HCT116 (cell line): ENCODE results near the gene GBF1. TPM values are rescaled to one million over a fixed set of nuclear protein-coding genes. Genes with fewer than 3 reads are reported as not detected.
A peak's percentile ranks its signal among the peaks of the same experiment; 100 is the strongest.

ENCODE experiments used
- ATAC-seq: fragments of 200-7000 bp; cut with Tn5 transposase; 2 replicates; pipeline ENCODE4 v1.9.1; 2020; ENCODE audit warnings: mild to moderate bottlenecking, moderate library complexity
- BruUV-seq: library from RNA; stranded (reverse); fragments of 400-500 nt; replicated peaks from 2 replicates; lab custom pipeline; 2021; lab: Mats Ljungman, UMichigan
- CTCF ChIA-PET: fragments of 300-600 bp; sonication (Branson Sonifier 250); formaldehyde crosslinking; loops from one replicate; lab custom pipeline; 2021; ENCODE audit warnings: antibody characterized with exemption; lab: Charles Lee
- POLR2A ChIA-PET: fragments of 300-600, 350-600 bp; sonication (Branson Sonifier 250); formaldehyde crosslinking; loops from one replicate; lab custom pipeline; 2021; ENCODE audit warnings: antibody characterized with exemption; lab: Charles Lee
- RAD21 ChIA-PET, 2 experiments: fragments of 300-600 bp; sonication (Branson Sonifier 250); formaldehyde crosslinking; loops; one replicate each; lab custom pipeline; 2023; ENCODE audit warnings: low total read pairs in 2 of 2; ENCODE audit not compliant: uncharacterized antibody in 2 of 2, unreplicated experiment in 2 of 2, low non-redundant PET in 1 of 2; lab: Charles Lee
- DNase-seq: peaks from one replicate; pipeline ENCODE4 v3.0.0-alpha.2; 2010; ENCODE audit warnings: low read depth, low spot score
- H2AFZ ChIP-seq: fragments of 200-600 bp; shearing (Covaris generic), sonication (generic); 2 replicates; pipeline ENCODE4 v1.6.1; 2017; ENCODE audit warnings: low read depth, mixed run types, mixed read lengths, antibody characterized with exemption, low read length; ENCODE audit not compliant: poor library complexity, severe bottlenecking
- H3K27ac ChIP-seq: 2 replicates; pipeline ENCODE4 v1.5.1; 2012; ENCODE audit warnings: low read depth, low read length
- H3K27me3 ChIP-seq: fragments of 200-600 bp; sonication (generic); 2 replicates; pipeline ENCODE4 v1.6.1; 2016; ENCODE audit warnings: mixed run types, low read length, mixed read lengths; ENCODE audit not compliant: insufficient read depth
- H3K36me3 ChIP-seq, 2 experiments: fragments of 200-500 bp in 1 of 2; fragments of 200-600 bp in 1 of 2; sonication (Bioruptor generic) in 1 of 2; sonication (generic) in 1 of 2; 2 replicates each; pipeline versions ENCODE4 v1.5.1 to v1.6.1; 2014 to 2016; ENCODE audit warnings: low read length in 2 of 2, inconsistent platforms in 1 of 2, mixed read lengths in 1 of 2, mixed run types in 1 of 2; ENCODE audit not compliant: insufficient read depth in 2 of 2, control insufficient read depth in 1 of 2
- H3K4me1 ChIP-seq, 2 experiments: fragments of 200-600 bp in 1 of 2; sonication (generic) in 1 of 2; 2 replicates each; pipeline versions ENCODE4 v1.5.1 to v1.6.1; 2012 to 2017; ENCODE audit warnings: low read length in 2 of 2, inconsistent platforms in 1 of 2, mild to moderate bottlenecking in 1 of 2, mixed read lengths in 1 of 2, mixed run types in 1 of 2, moderate library complexity in 1 of 2; ENCODE audit not compliant: insufficient read depth in 2 of 2, control insufficient read depth in 1 of 2
- H3K4me2 ChIP-seq: fragments of 200-600 bp; sonication (generic); 2 replicates; pipeline ENCODE4 v1.6.1; 2017; ENCODE audit warnings: mixed run types, low read length, mixed read lengths
- H3K4me3 ChIP-seq, 2 experiments: fragments of 200-600 bp in 1 of 2; sonication (generic) in 1 of 2; replicated peaks in 1 of 2; 2 replicates each; pipeline ENCODE4 v1.5.1; 2011 to 2016; ENCODE audit warnings: low read length in 2 of 2, control low read depth in 1 of 2, low read depth in 1 of 2, mild to moderate bottlenecking in 1 of 2, mixed read lengths in 1 of 2, mixed run types in 1 of 2
- H3K79me2 ChIP-seq: fragments of 200-600 bp; sonication (generic); 2 replicates; pipeline ENCODE4 v1.6.1; 2017; ENCODE audit warnings: mild to moderate bottlenecking, mixed run types, low read length, moderate library complexity, mixed read lengths; ENCODE audit not compliant: insufficient read depth
- H3K9ac ChIP-seq: fragments of 200-600 bp; sonication (generic); 2 replicates; pipeline ENCODE4 v1.6.1; 2016; ENCODE audit warnings: low read length, mixed read lengths
- H3K9me2 ChIP-seq: fragments of 200-600 bp; sonication (generic), shearing (Covaris generic); 2 replicates; pipeline ENCODE4 v1.6.1; 2017; ENCODE audit warnings: mixed run types, mild to moderate bottlenecking, moderate library complexity; ENCODE audit not compliant: insufficient read depth
- H3K9me3 ChIP-seq, 2 experiments: fragments of 200-500 bp in 1 of 2; fragments of 200-600 bp in 1 of 2; sonication (Bioruptor generic) in 1 of 2; sonication (generic) in 1 of 2; 2 replicates each; pipeline ENCODE4 v1.6.1; 2014 to 2017; ENCODE audit warnings: low read length in 2 of 2, mixed read lengths in 2 of 2, inconsistent platforms in 1 of 2, low read depth in 1 of 2, mild to moderate bottlenecking in 1 of 2, mixed run types in 1 of 2, moderate library complexity in 1 of 2; ENCODE audit not compliant: control insufficient read depth in 1 of 2, insufficient read depth in 1 of 2
- H4K20me1 ChIP-seq: fragments of 200-600 bp; sonication (generic), shearing (Covaris generic); 2 replicates; pipeline ENCODE4 v1.6.1; 2017; ENCODE audit warnings: mixed run types, mild to moderate bottlenecking, moderate library complexity; ENCODE audit not compliant: insufficient read depth
- POLR2A ChIP-seq: IDR thresholded peaks from 2 replicates; pipeline ENCODE4 v1.7.0; 2011; ENCODE audit warnings: borderline replicate concordance; ENCODE audit not compliant: insufficient read depth, insufficient read length; ENCODE audit errors: extremely low read depth
- POLR2AphosphoS5 ChIP-seq: IDR thresholded peaks from 2 replicates; pipeline ENCODE4 v1.6.1; 2011; ENCODE audit warnings: mild to moderate bottlenecking, low read depth, low read length, moderate library complexity
- SP1 ChIP-seq: IDR thresholded peaks from 2 replicates; pipeline ENCODE4 v1.6.1; 2012; ENCODE audit warnings: low read depth
- TCF7L2 ChIP-seq: IDR thresholded peaks from 2 replicates; pipeline ENCODE4 v1.7.0; 2011; ENCODE audit warnings: borderline replicate concordance, inconsistent platforms; ENCODE audit not compliant: insufficient read depth, insufficient read length; ENCODE audit errors: extremely low read depth
- ZFX ChIP-seq: fragments of 450-650 bp; IDR thresholded peaks from 2 replicates; pipeline ENCODE4 v1.6.1; 2017
- intact Hi-C: fragments of 100-400 bp; cut with micrococcal nuclease; formaldehyde crosslinking; loops from 2 replicates; pipeline ENCODE4 v1.10.0; 2022
- total RNA-seq: library from RNA; stranded (reverse); gene quantifications from one replicate; pipeline ENCODE4 v1.2.1, GENCODE V29; 2021; ENCODE audit not compliant: unreplicated experiment
- TF ChIP-seq, protein P1 (sequence below): IDR thresholded peaks from 2 replicates; pipeline ENCODE4 v1.6.1; 2012; ENCODE audit warnings: low read depth
- TF ChIP-seq, protein P2 (sequence below): IDR thresholded peaks from 2 replicates; pipeline ENCODE4 v1.6.1; 2011; ENCODE audit warnings: mild to moderate bottlenecking, low read length, moderate library complexity; ENCODE audit not compliant: insufficient replicate concordance; ENCODE audit errors: extremely low read depth

Gene GBF1
- total RNA-seq, 1 experiment from 2014 or later = 58.9 TPM

DNA sequence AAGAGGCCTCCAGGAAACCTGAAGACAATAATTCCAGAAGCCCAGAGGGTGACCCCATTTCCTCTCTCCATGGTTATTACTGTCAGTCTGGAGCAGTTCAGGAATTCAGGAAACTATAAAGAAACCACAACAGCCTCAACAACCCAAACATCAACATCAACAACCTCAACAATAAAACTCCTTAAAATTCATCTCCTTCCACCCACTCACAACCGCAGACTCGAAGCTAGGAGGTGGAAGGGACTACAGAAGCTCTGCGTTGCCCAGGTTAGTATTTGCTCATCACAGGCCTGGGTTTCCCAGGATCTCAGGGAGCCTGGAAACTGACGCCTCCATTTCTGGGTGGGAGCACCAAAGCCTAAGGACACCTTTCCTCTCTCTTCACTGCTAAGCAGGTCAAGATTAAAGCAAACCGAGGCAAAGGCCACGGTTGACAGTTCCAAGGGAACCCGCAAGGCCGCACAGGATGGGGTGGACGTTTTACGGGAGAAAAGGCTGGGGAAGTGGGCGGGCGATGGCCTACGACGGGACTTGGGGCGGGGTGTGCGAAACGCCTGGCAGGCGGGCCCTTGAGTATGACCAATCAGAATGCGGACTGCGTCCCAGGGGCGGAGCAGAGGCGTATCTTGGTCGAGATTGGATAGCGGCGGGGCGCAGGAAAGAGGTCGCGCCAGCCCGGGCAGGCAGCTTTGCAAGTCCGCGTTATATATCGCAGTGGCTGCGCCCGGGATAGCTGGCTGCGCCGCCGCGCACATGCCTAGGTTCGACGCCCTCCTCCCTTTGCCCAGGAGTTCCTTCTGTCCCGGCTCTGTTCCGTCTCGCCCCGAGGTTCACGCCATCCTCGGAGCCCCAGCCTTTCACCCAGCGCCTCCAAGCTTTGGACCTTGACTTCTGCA lies 19.4 kb upstream of the GBF1 start, which contains the start of gene ELOVL3:
TSS of gene ELOVL3 (plus strand) at position 654 of the 896 bp plus-strand sequence. CDS start 250 bp downstream, outside the sequence.
- RAD21 ChIA-PET = interaction anchor here in 1 of 2 experiments (1.4 kb wide), 1 partner anchor 56 kb away, joined by 4 read pairs; no protein-coding TSS in a partner anchor
- TF ChIP-seq SP1 = no peak
- TF ChIP-seq POLR2AphosphoS5 = peak; percentile 85
- TF ChIP-seq ZFX = peak; percentile 62
- TF ChIP-seq, protein P1, sequence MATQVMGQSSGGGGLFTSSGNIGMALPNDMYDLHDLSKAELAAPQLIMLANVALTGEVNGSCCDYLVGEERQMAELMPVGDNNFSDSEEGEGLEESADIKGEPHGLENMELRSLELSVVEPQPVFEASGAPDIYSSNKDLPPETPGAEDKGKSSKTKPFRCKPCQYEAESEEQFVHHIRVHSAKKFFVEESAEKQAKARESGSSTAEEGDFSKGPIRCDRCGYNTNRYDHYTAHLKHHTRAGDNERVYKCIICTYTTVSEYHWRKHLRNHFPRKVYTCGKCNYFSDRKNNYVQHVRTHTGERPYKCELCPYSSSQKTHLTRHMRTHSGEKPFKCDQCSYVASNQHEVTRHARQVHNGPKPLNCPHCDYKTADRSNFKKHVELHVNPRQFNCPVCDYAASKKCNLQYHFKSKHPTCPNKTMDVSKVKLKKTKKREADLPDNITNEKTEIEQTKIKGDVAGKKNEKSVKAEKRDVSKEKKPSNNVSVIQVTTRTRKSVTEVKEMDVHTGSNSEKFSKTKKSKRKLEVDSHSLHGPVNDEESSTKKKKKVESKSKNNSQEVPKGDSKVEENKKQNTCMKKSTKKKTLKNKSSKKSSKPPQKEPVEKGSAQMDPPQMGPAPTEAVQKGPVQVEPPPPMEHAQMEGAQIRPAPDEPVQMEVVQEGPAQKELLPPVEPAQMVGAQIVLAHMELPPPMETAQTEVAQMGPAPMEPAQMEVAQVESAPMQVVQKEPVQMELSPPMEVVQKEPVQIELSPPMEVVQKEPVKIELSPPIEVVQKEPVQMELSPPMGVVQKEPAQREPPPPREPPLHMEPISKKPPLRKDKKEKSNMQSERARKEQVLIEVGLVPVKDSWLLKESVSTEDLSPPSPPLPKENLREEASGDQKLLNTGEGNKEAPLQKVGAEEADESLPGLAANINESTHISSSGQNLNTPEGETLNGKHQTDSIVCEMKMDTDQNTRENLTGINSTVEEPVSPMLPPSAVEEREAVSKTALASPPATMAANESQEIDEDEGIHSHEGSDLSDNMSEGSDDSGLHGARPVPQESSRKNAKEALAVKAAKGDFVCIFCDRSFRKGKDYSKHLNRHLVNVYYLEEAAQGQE = no peak
- TF ChIP-seq POLR2A = peak; percentile 80
- TF ChIP-seq, protein P2, sequence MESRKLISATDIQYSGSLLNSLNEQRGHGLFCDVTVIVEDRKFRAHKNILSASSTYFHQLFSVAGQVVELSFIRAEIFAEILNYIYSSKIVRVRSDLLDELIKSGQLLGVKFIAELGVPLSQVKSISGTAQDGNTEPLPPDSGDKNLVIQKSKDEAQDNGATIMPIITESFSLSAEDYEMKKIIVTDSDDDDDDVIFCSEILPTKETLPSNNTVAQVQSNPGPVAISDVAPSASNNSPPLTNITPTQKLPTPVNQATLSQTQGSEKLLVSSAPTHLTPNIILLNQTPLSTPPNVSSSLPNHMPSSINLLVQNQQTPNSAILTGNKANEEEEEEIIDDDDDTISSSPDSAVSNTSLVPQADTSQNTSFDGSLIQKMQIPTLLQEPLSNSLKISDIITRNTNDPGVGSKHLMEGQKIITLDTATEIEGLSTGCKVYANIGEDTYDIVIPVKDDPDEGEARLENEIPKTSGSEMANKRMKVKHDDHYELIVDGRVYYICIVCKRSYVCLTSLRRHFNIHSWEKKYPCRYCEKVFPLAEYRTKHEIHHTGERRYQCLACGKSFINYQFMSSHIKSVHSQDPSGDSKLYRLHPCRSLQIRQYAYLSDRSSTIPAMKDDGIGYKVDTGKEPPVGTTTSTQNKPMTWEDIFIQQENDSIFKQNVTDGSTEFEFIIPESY = no peak
- TF ChIP-seq TCF7L2 = peak; percentile 45
- TF ChIP-seq, all 23 proteins: peak for 4
- ATAC-seq (peak; percentile 84), DNase-seq (peak; percentile 96)
- Histone ChIP-seq H3K4me1 (peaks cover 17 to 28% of the 10 kb centered on the region in 2 experiments), H3K4me3 (peak within 1 kb of the TSS; percentile 19 to 51), H3K79me2 (no peaks in the 10 kb centered on the region), H3K27ac (no peak within 1 kb of the TSS; the same call in 1 of the 2 replicates), H2AFZ (peak within 1 kb of the TSS; percentile 49), H3K4me2 (peak within 1 kb of the TSS; percentile 72), H3K9me3 (no peaks in the 10 kb centered on the region), H4K20me1 (no peaks in the 10 kb centered on the region), H3K36me3 (no peaks in the 10 kb centered on the region), H3K9me2 (no peaks in the 10 kb centered on the region), H3K27me3 (no peaks in the 10 kb centered on the region), H3K9ac (peak within 1 kb of the TSS; percentile 38)
- CTCF ChIA-PET = interaction anchor here (1.3 to 12.6 kb wide), 7 partner anchors 9 to 254 kb away, joined by 3 to 625 read pairs (median 10); partner anchors contain the start of gene NFKB2
- intact Hi-C loops = no loop called here
- TSS peak; percentile 89 for BruUV-seq
- POLR2A ChIA-PET = interaction anchor here (1.0 to 1.9 kb wide), 3 partner anchors 19 to 56 kb away, joined by 4 to 6 read pairs (median 4); partner anchors contain the start of gene GBF1
